Testis (tissue), 2 donors: ENCODE results near the gene SCFD2.

Experiments
- POLR2A ChIP-seq: fragments of 450-650 bp; IDR thresholded peaks from one replicate; pipeline ENCODE4 v1.6.1; 2017; ENCODE audit warnings: antibody characterized with exemption, mild to moderate bottlenecking, moderate library complexity
- TF ChIP-seq, protein P1 (sequence below), 3 experiments: fragments of 450-650 bp in 2 of 3; fragments of 200-600 bp in 1 of 3; sonication (generic) in 1 of 3; IDR thresholded peaks; one replicate each; pipeline ENCODE4 v1.5.1; 2016 to 2019; ENCODE audit warnings: antibody characterized with exemption in 3 of 3, mild to moderate bottlenecking in 2 of 3, moderate library complexity in 1 of 3

DNA sequence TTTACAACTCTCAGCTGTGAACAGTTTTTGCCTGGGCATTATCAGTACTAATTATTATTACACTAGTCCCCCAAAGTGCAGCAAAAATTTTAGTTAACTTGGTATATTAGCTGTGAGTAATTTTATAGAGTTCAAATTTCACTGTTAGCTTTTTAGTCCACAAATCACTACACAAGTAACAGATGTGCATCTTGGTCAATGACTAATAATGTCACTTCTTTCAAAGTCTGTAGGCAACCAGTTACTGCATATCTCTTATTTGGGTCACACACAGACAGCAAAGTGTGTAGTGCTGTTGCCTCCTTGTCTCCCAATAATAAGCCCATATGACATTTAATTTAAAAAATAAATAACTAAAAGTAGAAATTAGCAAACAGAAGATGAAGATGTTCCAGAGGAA lies 159.9 kb downstream of the SCFD2 start:
- no peak for TF ChIP-seq POLR2A
- TF ChIP-seq, protein P1, sequence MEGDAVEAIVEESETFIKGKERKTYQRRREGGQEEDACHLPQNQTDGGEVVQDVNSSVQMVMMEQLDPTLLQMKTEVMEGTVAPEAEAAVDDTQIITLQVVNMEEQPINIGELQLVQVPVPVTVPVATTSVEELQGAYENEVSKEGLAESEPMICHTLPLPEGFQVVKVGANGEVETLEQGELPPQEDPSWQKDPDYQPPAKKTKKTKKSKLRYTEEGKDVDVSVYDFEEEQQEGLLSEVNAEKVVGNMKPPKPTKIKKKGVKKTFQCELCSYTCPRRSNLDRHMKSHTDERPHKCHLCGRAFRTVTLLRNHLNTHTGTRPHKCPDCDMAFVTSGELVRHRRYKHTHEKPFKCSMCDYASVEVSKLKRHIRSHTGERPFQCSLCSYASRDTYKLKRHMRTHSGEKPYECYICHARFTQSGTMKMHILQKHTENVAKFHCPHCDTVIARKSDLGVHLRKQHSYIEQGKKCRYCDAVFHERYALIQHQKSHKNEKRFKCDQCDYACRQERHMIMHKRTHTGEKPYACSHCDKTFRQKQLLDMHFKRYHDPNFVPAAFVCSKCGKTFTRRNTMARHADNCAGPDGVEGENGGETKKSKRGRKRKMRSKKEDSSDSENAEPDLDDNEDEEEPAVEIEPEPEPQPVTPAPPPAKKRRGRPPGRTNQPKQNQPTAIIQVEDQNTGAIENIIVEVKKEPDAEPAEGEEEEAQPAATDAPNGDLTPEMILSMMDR (IDR thresholded peaks at IDR 0.05), result no peak
